Fibroblast of villous mesenchyme (primary cell): ENCODE data around the gene ZDHHC3. TPM values are rescaled to one million over a fixed set of nuclear protein-coding genes. Genes with fewer than 3 reads are reported as not detected.

Experiments
- DNase-seq: peaks from one replicate; pipeline ENCODE4 v3.0.0-alpha.2; 2010; ENCODE audit warnings: low read depth
- H3K4me3 ChIP-seq: 2 replicates; pipeline ENCODE4 v1.5.1; 2011; ENCODE audit warnings: low read depth, mild to moderate bottlenecking, low read length
- CTCF ChIP-seq: IDR thresholded peaks from 2 replicates; pipeline ENCODE4 v1.5.1; 2012; ENCODE audit warnings: low read depth, mild to moderate bottlenecking, low read length; ENCODE audit not compliant: insufficient read depth
- total RNA-seq: library from RNA; depleted of rRNA; stranded (reverse); fragments of >200 nt; gene quantifications from 2 replicates; pipeline ENCODE4 v1.2.3, GENCODE V29; 2012

Gene ZDHHC3
- total RNA-seq, 1 donor: 60.0 TPM

- TF ChIP-seq CTCF: no peak
- DNase-seq: peak; percentile 38
- H3K4me3 ChIP-seq: no peak overlapping the region
Observed at GRCh38 chr3:44892689-44893088, 83.3 kb downstream of the ZDHHC3 start.

GRCh38 chr3:44890852-44891251 is 85.1 kb downstream of the ZDHHC3 start:
- no peak for TF ChIP-seq CTCF
- H3K4me3 ChIP-seq: no peak overlapping the region
- no peak for DNase-seq

GRCh38 chr3:44890258-44890657 is 85.7 kb downstream of the ZDHHC3 start:
- TF ChIP-seq CTCF: no peak
- no peak for DNase-seq
- no peak overlapping the region for H3K4me3 ChIP-seq

GRCh38 chr3:44887101-44887500 is 88.9 kb downstream of the ZDHHC3 start:
- H3K4me3 ChIP-seq: no peak overlapping the region
- DNase-seq: no peak
- no peak for TF ChIP-seq CTCF

GRCh38 chr3:44886561-44886960 is 89.4 kb downstream of the ZDHHC3 start:
- no peak for TF ChIP-seq CTCF
- no peak for DNase-seq
- H3K4me3 ChIP-seq: no peak overlapping the region

- DNase-seq: peak; percentile 88
- TF ChIP-seq CTCF: no peak
- no peak overlapping the region for H3K4me3 ChIP-seq
Observed at GRCh38 chr3:44885618-44886017, 90.4 kb downstream of the ZDHHC3 start.

- no peak overlapping the region for H3K4me3 ChIP-seq
- DNase-seq: peak; percentile 89
Observed at GRCh38 chr3:44883999-44884431, 92.0 kb downstream of the ZDHHC3 start.

More at GRCh38 chr3:44883999-44884431, 92.0 kb downstream of the ZDHHC3 start:
- TF ChIP-seq CTCF: no peak
